GM21360 (cell line): ENCODE results near the gene MORN1.
"Not testable (repeated sequence)": the region's sequence is repeated elsewhere in the genome, so short reads cannot be mapped to it uniquely, and the experiment has no call there.

Experiments
- ATAC-seq: cut with Tn5 transposase; IDR thresholded peaks from one replicate; pipeline ENCODE4 v1.9.1; 2021; ENCODE audit warnings: mild to moderate bottlenecking, moderate library complexity; ENCODE audit not compliant: unreplicated experiment

Gene MORN1

GRCh38 chr1:2391041-2391930, at the start of gene MORN1, which contains the start of gene RER1:
Gene MORN1, minus strand, starts transcription at chr1:2391554. Its CDS starts 21 bp downstream, at chr1:2391533.
Gene RER1, plus strand, starts transcription at chr1:2391841. Its CDS starts 3,950 bp downstream, at chr1:2395791.
- peak; percentile 85 for ATAC-seq

GRCh38 chr1:2440346-2440745, 49.0 kb upstream of the MORN1 start:
- not testable (repeated sequence) for ATAC-seq

DNA sequence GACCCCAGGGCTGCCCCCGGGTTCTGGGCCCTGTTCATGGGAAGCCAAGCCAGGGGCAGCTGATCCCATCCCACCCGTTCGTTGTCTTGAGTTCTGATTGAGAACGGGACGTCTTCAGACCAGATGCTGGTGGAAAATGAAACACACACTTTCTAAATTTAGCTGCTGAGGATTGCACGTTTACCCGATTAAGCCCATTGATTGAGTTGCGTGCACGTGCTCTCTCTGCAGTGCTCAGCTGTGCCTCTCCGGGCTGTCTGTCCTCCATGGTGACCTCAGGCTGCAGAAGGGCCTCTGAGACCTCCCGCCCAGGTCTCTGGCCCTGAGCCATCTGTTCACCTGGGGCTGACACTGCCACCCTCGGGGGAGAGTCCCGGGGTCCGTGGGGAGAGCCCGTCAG, 48.0 kb upstream of the MORN1 start:
- ATAC-seq: no peak

- no peak for ATAC-seq
Measured at GRCh38 chr1:2438641-2439040, 47.3 kb upstream of the MORN1 start.

DNA sequence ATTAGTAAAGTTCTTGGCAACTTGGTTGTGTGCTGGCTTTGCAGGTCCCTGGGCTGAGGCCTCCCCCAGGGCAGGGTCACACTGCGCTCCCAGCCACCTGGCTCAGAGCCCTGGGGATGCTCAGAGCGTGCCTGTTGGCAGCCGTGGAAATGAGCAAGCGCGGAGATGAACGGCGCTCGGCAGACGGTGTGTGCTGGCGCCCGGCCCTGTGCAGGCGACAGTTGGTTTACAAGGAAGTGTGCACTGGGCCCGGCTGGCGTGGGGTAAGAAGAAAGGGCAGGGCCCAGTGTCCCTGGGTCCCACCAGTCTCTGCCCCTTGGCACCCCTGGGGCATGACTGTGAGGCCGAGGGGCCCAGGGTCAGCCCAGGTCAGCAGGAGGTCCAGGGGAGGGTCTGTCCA, 46.7 kb upstream of the MORN1 start:
- no peak for ATAC-seq

DNA sequence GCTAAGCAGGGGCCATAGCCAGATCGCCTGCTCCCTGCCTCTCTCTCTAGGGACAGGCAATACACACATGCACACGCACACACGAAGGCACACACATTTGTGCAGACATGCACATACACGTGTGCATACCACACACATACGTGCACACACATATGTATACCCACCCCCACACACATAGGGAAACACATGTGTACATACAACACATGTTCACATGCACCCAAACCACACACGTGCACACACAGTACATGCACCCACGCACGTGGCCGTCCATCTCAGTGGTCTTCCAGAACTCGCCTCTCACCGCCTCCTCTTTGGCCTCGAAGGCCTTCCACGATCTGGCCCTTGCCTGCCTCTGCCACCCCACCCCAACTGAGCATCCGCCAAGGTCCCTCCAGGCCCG, 46.3 kb upstream of the MORN1 start:
- ATAC-seq: no peak

DNA sequence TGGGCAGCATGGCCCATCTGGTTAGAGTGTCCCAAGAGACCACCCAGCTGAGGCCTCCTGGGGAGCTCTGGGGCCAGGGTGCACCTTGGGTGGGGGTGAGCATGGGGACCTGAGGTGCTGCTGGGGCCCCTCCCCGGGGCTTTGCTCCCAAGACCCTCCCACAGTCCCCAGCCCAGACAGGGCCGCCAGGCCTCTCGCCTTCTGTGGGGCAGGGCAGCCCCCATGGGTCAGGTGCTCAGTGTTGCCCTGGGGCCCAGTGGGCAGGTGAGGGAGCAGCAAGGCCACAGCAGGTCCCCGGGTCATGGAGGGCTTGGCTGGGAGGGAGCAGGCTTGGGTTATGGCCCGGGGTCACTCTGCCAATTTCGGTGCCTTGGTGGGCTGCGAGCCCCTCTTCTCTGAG, 45.5 kb upstream of the MORN1 start:
- no peak for ATAC-seq

GRCh38 chr1:2435746-2436355, 44.5 kb upstream of the MORN1 start:
- no peak for ATAC-seq

- no peak for ATAC-seq
Measured at GRCh38 chr1:2435091-2435490, 43.7 kb upstream of the MORN1 start.

- no peak for ATAC-seq
Measured at GRCh38 chr1:2433936-2434655, 42.7 kb upstream of the MORN1 start.

GRCh38 chr1:2433196-2433595, 41.8 kb upstream of the MORN1 start:
- no peak for ATAC-seq

DNA sequence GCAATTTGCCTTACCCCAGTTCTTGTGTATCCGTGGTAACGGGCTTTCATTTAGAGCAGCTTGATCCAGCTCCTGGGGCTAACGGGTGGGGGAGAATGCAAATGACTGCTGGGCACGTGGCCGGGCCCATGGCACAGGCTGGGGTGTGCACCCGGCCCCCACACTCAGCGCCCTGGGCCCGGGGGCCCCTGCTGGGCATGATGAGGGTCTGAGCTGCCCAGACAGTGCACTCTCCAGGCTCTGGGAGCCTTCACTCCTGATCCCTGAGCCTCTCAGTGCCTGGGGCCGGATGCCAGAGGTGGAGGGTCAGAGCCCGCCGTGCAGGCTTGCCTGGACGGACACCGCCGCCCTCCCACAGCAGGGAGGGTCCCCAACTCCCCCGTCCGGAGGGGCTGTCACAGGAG, 41.1 kb upstream of the MORN1 start:
- no peak for ATAC-seq

DNA sequence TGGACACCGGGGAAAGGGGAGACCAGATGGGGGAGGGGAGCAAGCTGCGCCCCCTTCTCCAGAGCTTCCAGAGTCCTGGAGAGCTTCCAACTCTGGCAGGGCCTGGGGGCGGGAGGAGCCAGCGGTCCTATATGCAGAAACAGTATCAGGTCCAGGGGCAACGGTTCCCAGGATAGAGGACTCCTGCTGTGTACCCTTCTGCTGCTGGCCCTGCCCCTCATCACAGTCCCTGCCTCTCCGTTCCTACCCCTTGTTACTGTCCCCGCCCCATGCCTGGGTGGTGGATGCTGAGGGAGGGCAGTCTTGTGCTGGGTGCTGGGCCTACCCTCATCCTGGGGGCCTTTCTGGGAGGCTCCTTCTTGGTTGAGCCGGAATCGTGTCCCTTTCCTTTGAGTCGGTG, 40.2 kb upstream of the MORN1 start:
- no peak for ATAC-seq

DNA sequence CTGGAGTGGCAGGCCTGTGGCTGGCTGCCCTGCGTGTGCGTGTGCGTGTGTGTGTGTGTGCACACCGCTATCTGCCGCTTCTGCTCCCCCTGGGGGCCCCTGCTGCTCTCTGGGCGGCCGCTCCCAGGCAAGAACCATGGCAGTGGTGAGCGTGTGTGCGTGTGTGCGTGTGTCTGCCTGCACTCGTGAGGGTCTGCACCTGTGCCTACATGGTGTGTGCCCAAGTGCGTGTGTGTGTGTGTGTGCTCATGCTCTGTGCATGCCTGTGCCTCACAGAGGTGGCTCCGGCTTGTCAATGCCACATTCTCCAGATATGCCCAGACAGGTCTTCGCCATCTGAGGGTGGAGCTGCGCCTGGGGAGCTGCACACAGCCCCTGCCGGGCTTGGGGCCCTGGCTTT, 39.7 kb upstream of the MORN1 start:
- no peak for ATAC-seq

- ATAC-seq: no peak
Measured at GRCh38 chr1:2430592-2430973, 39.2 kb upstream of the MORN1 start.

- ATAC-seq: no peak
Measured at GRCh38 chr1:2429780-2430591, 38.6 kb upstream of the MORN1 start.

DNA sequence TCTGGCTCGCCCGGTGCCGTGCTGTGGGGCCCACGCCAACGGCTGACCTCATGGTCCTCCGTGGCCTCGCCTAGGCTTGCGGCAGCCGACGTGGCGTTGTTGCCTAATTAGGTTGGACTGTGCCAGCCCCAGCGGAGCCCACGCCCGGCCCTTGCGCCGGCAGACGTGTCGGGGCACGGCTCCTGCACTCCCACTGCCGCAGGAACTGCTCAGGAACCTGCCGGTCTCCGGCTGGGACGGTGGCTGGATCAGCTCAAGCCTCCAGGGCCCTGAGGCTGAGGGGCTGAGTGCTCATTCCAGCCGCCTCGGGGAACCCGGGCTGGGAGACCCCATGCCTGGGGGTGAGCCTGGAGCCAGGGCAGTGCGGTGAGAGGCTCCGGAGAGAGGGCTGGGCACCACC, 37.1 kb upstream of the MORN1 start:
- no peak for ATAC-seq

DNA sequence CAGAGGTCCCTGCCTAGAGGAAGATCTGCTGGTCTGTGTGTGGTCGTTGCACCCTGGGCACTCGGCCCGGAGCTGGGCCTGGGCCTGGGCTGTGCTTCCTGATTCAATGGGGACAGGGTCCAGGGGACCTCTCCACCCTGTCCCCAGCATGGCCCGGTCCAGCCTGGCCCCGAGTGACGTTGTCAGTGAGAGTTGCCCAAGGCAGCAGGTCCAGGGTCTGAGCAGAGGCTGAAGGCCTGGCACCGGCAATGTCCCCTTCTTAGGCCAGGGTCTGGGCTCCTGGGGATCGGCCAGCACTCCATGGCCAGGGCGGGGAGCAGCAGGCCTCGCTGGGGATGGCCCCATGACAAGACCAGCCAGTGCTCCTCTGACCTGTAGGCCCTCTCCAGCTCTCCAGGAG, 36.6 kb upstream of the MORN1 start:
- ATAC-seq: no peak

DNA sequence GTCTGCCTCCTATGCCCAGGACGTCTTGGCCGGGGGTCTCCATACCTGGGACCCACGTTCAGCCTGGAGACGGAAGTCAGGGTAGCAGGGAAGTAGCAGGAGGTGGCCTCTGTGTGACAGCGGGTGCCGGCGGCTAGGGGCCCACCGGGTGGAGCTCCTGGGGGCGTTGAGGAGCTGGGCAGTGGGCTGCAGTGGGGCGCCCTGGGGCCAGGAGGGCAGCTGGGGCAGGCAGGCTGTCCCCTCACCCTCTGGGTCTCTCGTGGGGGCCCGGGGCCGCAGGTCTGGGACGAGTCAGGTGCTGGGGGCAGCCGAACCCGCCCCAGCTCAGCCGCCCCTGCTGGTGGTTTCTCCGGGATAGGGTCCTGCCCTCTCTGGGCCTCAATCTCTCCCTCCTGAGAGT, 35.7 kb upstream of the MORN1 start:
- ATAC-seq: no peak

DNA sequence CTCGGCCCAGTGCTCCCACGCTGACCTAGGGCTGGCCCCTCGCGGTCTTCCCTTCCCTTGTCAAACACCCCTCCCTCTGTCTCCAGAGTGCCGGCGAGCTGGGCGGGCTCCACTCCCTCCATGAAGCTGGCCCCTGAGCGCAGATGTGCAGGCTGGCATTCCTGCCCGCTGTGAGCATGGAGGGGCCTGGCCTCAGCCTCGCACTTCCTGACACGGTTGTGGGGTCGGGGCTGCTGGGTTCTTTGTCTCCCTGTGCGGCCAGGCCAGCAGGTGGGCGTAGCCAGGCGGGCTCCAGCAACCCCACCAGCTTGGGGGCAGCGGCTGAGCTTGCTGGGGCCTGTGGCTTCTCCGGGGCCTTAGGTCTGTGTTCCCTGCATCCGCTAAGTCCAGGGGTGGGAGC, 35.2 kb upstream of the MORN1 start:
- no peak for ATAC-seq

- no peak for ATAC-seq
Measured at GRCh38 chr1:2425892-2426291, 34.5 kb upstream of the MORN1 start.
